GM12878 (cell line): ENCODE measurements around the gene ENAH. TPM values are rescaled to one million over a fixed set of nuclear protein-coding genes. Genes with fewer than 3 reads are reported as not detected.
A peak's percentile ranks its signal among the peaks of the same experiment; 100 is the strongest.

Experiments used
- ATAC-seq: fragments of 200-7000 bp; cut with Tn5 transposase; 3 replicates; pipeline ENCODE4 v1.9.1; 2020; ENCODE audit warnings: mild to moderate bottlenecking, moderate library complexity
- BruUV-seq: library from RNA; stranded (reverse); fragments of 400-500 nt; replicated peaks from 2 replicates; lab custom pipeline; 2021; lab: Mats Ljungman, UMichigan
- CTCF ChIA-PET: fragments of 300-600 bp; sonication (Branson Sonifier 250); formaldehyde crosslinking; extraction: SDS; loops from one replicate; lab custom pipeline; 2021; ENCODE audit warnings: inconsistent platforms; lab: Yijun Ruan, JAX
- POLR2A ChIA-PET: fragments of 350-600 bp; formaldehyde crosslinking; extraction: SDS; loops from one replicate; lab custom pipeline; 2021; ENCODE audit warnings: inconsistent platforms; lab: Charles Lee
- RAD21 ChIA-PET: fragments of 300-600 bp; sonication (Branson Sonifier 250); formaldehyde crosslinking; loops from one replicate; lab custom pipeline; 2023; ENCODE audit warnings: antibody characterized with exemption; ENCODE audit not compliant: unreplicated experiment; lab: Charles Lee
- SMC1A ChIA-PET: fragments of 300-600 bp; sonication (Branson Sonifier 250); formaldehyde crosslinking; loops from one replicate; lab custom pipeline; 2023; ENCODE audit not compliant: unreplicated experiment, uncharacterized antibody; lab: Charles Lee
- DNase-seq: peaks from one replicate; pipeline ENCODE4 v3.0.0-alpha.2; 2011; ENCODE audit warnings: low read depth, low spot score
- FAIRE-seq: peaks from 3 replicates; lab custom pipeline; 2011; peaks lifted over from hg19 to GRCh38; lab: Jason Lieb, UNC
- H2AFZ ChIP-seq: 2 replicates; pipeline ENCODE4 v1.6.0; 2011; ENCODE audit warnings: low read depth, low read length, control low read depth; ENCODE audit not compliant: control insufficient read depth
- H3K27ac ChIP-seq: 2 replicates; pipeline ENCODE4 v1.5.1; 2011; ENCODE audit warnings: control low read depth; ENCODE audit not compliant: control insufficient read depth, insufficient read depth
- H3K27me3 ChIP-seq, 2 experiments: replicated peaks in 1 of 2; 2 replicates each; pipeline versions ENCODE4 v1.6.0 to v1.6.1; 2011; ENCODE audit warnings: low read length in 1 of 2; ENCODE audit not compliant: control insufficient read depth in 2 of 2, insufficient read depth in 2 of 2
- H3K36me3 ChIP-seq, 2 experiments: 2 replicates each; pipeline ENCODE4 v1.5.1; 2011; ENCODE audit warnings: low read length in 1 of 2; ENCODE audit not compliant: control insufficient read depth in 2 of 2, insufficient read depth in 2 of 2
- H3K4me1 ChIP-seq: 2 replicates; pipeline ENCODE4 v1.6.1; 2011; ENCODE audit warnings: mild to moderate bottlenecking, low read length, moderate library complexity, mixed read lengths; ENCODE audit not compliant: control insufficient read depth, insufficient read depth
- H3K4me2 ChIP-seq: 2 replicates; pipeline ENCODE4 v1.6.0; 2011; ENCODE audit warnings: control low read depth; ENCODE audit not compliant: control insufficient read depth, insufficient read depth
- H3K4me3 ChIP-seq: fragments of 200-600 bp; sonication (generic); 2 replicates; pipeline ENCODE4 v1.5.1; 2016
- H3K79me2 ChIP-seq: 2 replicates; pipeline ENCODE4 v1.6.0; 2011; ENCODE audit warnings: low read length; ENCODE audit not compliant: control insufficient read depth, insufficient read depth
- H3K9ac ChIP-seq: 2 replicates; pipeline ENCODE4 v1.8.0; 2011; ENCODE audit warnings: low read length, control low read depth, mixed read lengths; ENCODE audit not compliant: control insufficient read depth, insufficient read depth
- H3K9me3 ChIP-seq: replicated peaks from 3 replicates; pipeline ENCODE4 v1.5.1; 2011; ENCODE audit warnings: mild to moderate bottlenecking, low read length; ENCODE audit not compliant: control insufficient read depth, insufficient read depth
- H4K20me1 ChIP-seq: 2 replicates; pipeline ENCODE4 v1.6.0; 2011; ENCODE audit not compliant: control insufficient read depth, insufficient read depth
- BACH1 ChIP-seq: fragments of 450-650 bp; IDR thresholded peaks from 2 replicates; pipeline ENCODE4 v1.6.1; 2017; ENCODE audit warnings: mild to moderate bottlenecking, borderline replicate concordance
- BHLHE40 ChIP-seq, 2 experiments: fragments of 450-650 bp in 1 of 2; IDR thresholded peaks; 2 replicates each; pipeline ENCODE4 v1.6.1; 2011 to 2017; ENCODE audit warnings: low read depth in 2 of 2, borderline replicate concordance in 1 of 2, improper control_type of control experiment in 1 of 2, low read length in 1 of 2, mild to moderate bottlenecking in 1 of 2
- KLF5 ChIP-seq: fragments of 450-650 bp; IDR thresholded peaks from 2 replicates; pipeline ENCODE4 v1.6.1; 2014; ENCODE audit warnings: mild to moderate bottlenecking; ENCODE audit not compliant: partially characterized antibody
- LARP7 ChIP-seq: fragments of 450-650 bp; IDR thresholded peaks from 2 replicates; pipeline ENCODE4 v1.6.1; 2017; ENCODE audit warnings: mild to moderate bottlenecking
- MAX ChIP-seq: IDR thresholded peaks from 2 replicates; pipeline ENCODE4 v1.6.1; 2012; ENCODE audit warnings: low read depth, low read length, improper control_type of control experiment
- NBN ChIP-seq: fragments of 450-650 bp; IDR thresholded peaks from 2 replicates; pipeline ENCODE4 v1.6.1; 2016
- NKRF ChIP-seq: fragments of 450-650 bp; conservative IDR thresholded peaks from 2 replicates; pipeline ENCODE4 v1.6.1; 2017; ENCODE audit warnings: mild to moderate bottlenecking, moderate library complexity
- PBX3 ChIP-seq: IDR thresholded peaks from 2 replicates; pipeline ENCODE4 v1.6.1; 2011; ENCODE audit warnings: mild to moderate bottlenecking, low read depth, low read length, moderate library complexity; ENCODE audit not compliant: insufficient replicate concordance
- RELB ChIP-seq: fragments of 450-650 bp; IDR thresholded peaks from 2 replicates; pipeline ENCODE4 v1.6.1; 2017; ENCODE audit warnings: low read depth, mild to moderate bottlenecking, moderate library complexity
- REST ChIP-seq: IDR thresholded peaks from 2 replicates; pipeline ENCODE4 v1.6.1; 2012; ENCODE audit warnings: mild to moderate bottlenecking, low read depth, low read length
- SP1 ChIP-seq: IDR thresholded peaks from one replicate; pipeline ENCODE4 v1.6.1; 2011; ENCODE audit warnings: low read depth, low read length
- TBL1XR1 ChIP-seq: IDR thresholded peaks from 2 replicates; pipeline ENCODE4 v1.6.1; 2012; ENCODE audit warnings: low read depth, low read length, improper control_type of control experiment
- WGBS: methylation state at CpG from one replicate; pipeline ENCODE4 v1.1.6; 2016; ENCODE audit warnings: low lambda C conversion rate; ENCODE audit not compliant: insufficient replicate concordance, insufficient coverage; ENCODE audit errors: missing lambda C conversion rate; 5-methylcytosine and 5-hydroxymethylcytosine counted together
- in situ Hi-C: fragments of 300-500 bp; cut with MboI; formaldehyde crosslinking; loops from 9 replicates; pipeline ENCODE4 v1.14.3; 2018; ENCODE audit warnings: mixed read lengths
- intact Hi-C: fragments of 100-400 bp; cut with micrococcal nuclease; formaldehyde crosslinking; loops from one replicate; pipeline ENCODE4 v1.14.2; 2022; ENCODE audit not compliant: unreplicated experiment
- polyA plus RNA-seq, 11 experiments: library from polyadenylated mRNA; depleted of rRNA in 4 of 11; unstranded in 6 of 11; stranded (reverse) in 5 of 11; fragments of >200 nt; fragmentation: Nextera tagmentation in 4 of 11; fragmentation: Illumina TruSeq in 1 of 11; extraction: Ambion mirVana in 4 of 11; extraction: Trizol in 1 of 11; gene quantifications; 1 replicate in 1 of 11; 2 replicates in 10 of 11; pipeline versions ENCODE4 v1.2.1 to v1.2.3, GENCODE V29; 2011 to 2016; ENCODE audit warnings: inconsistent platforms in 2 of 11, missing spikeins in 2 of 11, low read depth in 1 of 11
- total RNA-seq, 4 experiments: library from RNA; depleted of rRNA in 3 of 4; stranded (reverse); fragments of >200 nt in 3 of 4; fragmentation: Illumina TruSeq in 1 of 4; extraction: Trizol in 1 of 4; gene quantifications; 2 replicates each; pipeline versions ENCODE4 v1.2.1 to v1.2.3, GENCODE V29; 2013 to 2021

Gene ENAH
- total and polyA plus RNA-seq, 10 of the 15 experiments (the other 5 are each of a cell fraction or from before 2014, with no cell fraction given), result under 0.01 to 0.62 (median 0.06) TPM; not detected in 5

GRCh38 chr1:225474986-225475820, 177.7 kb downstream of the ENAH start:
- ChIA-PET RAD21 (interaction anchor here (0.5 to 1.5 kb wide), 8 partner anchors 156 to 592 kb away, joined by 3 to 5 read pairs (median 3); no protein-coding TSS in a partner anchor), SMC1A (interaction anchor here (0.8 to 1.7 kb wide), 7 partner anchors 14 to 508 kb away, joined by 3 to 10 read pairs (median 4); partner anchors contain the start of gene SRP9), CTCF (interaction anchor here (0.6 to 3.8 kb wide), 41 partner anchors 9 to 589 kb away, joined by 3 to 32 read pairs (median 4); partner anchors contain the start of genes PYCR2 and SRP9), POLR2A (no interaction called here)
- Histone ChIP-seq H3K4me1 (peaks cover 21% of the 10 kb centered on the region), H3K9ac (no peak overlapping the region; the same call in 1 of the 2 replicates), H2AFZ (peak overlapping the region; percentile 83), H3K27me3 (no peaks in the 10 kb centered on the region), H3K27ac (no peak overlapping the region), H3K9me3 (no peaks in the 10 kb centered on the region; the same call in 2 of the 3 replicates), H3K4me3 (no peak overlapping the region), H3K36me3 (no peaks in the 10 kb centered on the region), H3K79me2 (no peaks in the 10 kb centered on the region), H4K20me1 (no peaks in the 10 kb centered on the region), H3K4me2 (peak overlapping the region; percentile 43)
- intact Hi-C loops, result loop anchor here (1.0 to 10.0 kb wide), 8 partner anchors 72 to 710 kb away; partner anchors contain the start of genes ACBD3 and ENAH
- FAIRE-seq, result no peak
- no peak for DNase-seq
- 23% methylated on average over 49 of the region's 50 CpGs for WGBS
- BruUV-seq, result no TSS peak
- in situ Hi-C loops, result loop anchor here (5.0 to 10.0 kb wide), 3 partner anchors 300 to 502 kb away; partner anchors contain the start of gene SRP9
- peak; percentile 86 for ATAC-seq
- TF ChIP-seq KLF5 (peak; percentile 33), SP1 (peak; percentile 72), NBN (no peak), BHLHE40 (IDR thresholded peaks at IDR 0.05; ENCODE audit: borderline replicate concordance in 1 of 2, low read depth in 2 of 2, low read length in 1 of 2) (peak; percentile 37 to 44; a peak in 2 of 4 replicates), TBL1XR1 (peak; percentile 55; the same call in 1 of the 2 replicates), NKRF (no peak), LARP7 (peak; percentile 68; the same call in 1 of the 2 replicates), BACH1 (no peak), REST (no peak), MAX (no peak), PBX3 (no peak), RELB (no peak)
